Transverse colon (tissue), 4 donors: ENCODE data around the gene HIC2. TPM values are rescaled to one million over a fixed set of nuclear protein-coding genes. Genes with fewer than 3 reads are reported as not detected.
"Not testable (repeated sequence)": the region's sequence is repeated elsewhere in the genome, so short reads cannot be mapped to it uniquely, and the experiment has no call there.

ENCODE experiments used
- DNase-seq: peaks from one replicate; pipeline ENCODE4 v3.0.0-alpha.2; 2019
- H3K27ac ChIP-seq, 4 donors: fragments of 200-600 bp; sonication (generic); 2 replicates each; pipeline ENCODE4 v1.5.1; 2016 to 2018; ENCODE audit warnings: inconsistent platforms in 4 of 4
- H3K27me3 ChIP-seq: fragments of 200-600 bp; sonication (generic); 2 replicates; pipeline ENCODE4 v1.5.1; 2017; ENCODE audit warnings: inconsistent platforms
- H3K36me3 ChIP-seq, 4 donors: fragments of 200-600 bp; sonication (generic); 2 replicates each; pipeline ENCODE4 v1.5.1; 2017 to 2019; ENCODE audit warnings: inconsistent platforms in 4 of 4
- H3K4me1 ChIP-seq, 4 donors: fragments of 200-600 bp; sonication (generic); 2 replicates each; pipeline ENCODE4 v1.5.1; 2017 to 2020; ENCODE audit warnings: inconsistent platforms in 4 of 4
- H3K4me3 ChIP-seq, 4 donors: fragments of 200-600 bp; sonication (generic); 1 replicate in 1 of 4; 2 replicates in 3 of 4; pipeline versions ENCODE4 v1.5.1 to v1.6.1; 2017 to 2019; ENCODE audit warnings: inconsistent platforms in 4 of 4
- H3K9me3 ChIP-seq, 2 donors: fragments of 200-600 bp; sonication (generic); 2 replicates each; pipeline ENCODE4 v1.5.1; 2017 to 2019; ENCODE audit warnings: inconsistent platforms in 2 of 2
- WGBS, 2 donors: methylation state at CpG; one replicate each; pipeline ENCODE4 v1.1.5; 2018; ENCODE audit warnings: low coverage in 1 of 2; 5-methylcytosine and 5-hydroxymethylcytosine counted together
- in situ Hi-C, 4 donors: fragments of 200-750 bp; cut with MboI; loops; one replicate each; pipeline versions ENCODE4 v1.15.0 to v1.15.1; 2017; ENCODE audit warnings: low sequenced_read_pairs in 3 of 4, low pct_ligation_motif_present in 1 of 4, low pct_unique_long_range_greater_than_20kb in 1 of 4
- intact Hi-C: fragments of 100-400 bp; cut with DNase I; formaldehyde crosslinking; loops from one replicate; pipeline ENCODE4 v1.15.1; 2023; ENCODE audit warnings: low total_unique reads
- total RNA-seq, 4 donors: library from RNA; depleted of rRNA; stranded (reverse); fragments of >200 nt; gene quantifications; one replicate each; pipeline ENCODE4 v1.1.0, GENCODE V29; 2016

The HIC2 gene
- total RNA-seq, 4 donors from 2014 or later = 7.2 to 71.4 (median 9.2) TPM

DNA sequence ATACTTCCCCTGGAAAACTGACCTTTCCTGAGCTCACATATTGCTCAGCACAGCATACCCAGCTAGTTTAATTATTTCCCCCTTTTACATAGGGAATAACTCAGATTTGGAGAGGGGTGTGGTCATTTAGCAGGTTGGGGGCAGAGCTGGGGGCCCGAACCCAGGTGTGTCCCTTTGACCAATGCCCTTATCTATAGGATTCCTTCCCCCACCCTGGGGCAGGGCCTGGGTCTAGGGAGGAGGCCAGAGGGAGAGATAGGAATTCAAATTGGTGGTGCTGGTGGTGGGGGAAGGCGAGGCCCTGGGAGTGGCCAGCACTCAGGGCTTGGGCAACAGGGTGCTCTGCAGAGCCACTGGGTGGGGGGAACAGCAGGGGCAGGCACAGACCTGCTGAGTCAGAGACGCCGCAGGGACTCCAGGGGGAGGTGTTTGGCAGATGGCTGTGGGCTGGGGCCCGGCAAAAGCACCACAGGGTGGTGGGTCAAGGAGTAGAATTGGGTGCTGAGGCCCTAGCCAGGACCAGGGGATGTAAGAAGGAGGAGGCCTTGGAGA lies 14.3 kb upstream of the HIC2 start:
- H3K36me3 ChIP-seq, DNase-seq, H3K4me1 ChIP-seq, H3K27me3 ChIP-seq, intact Hi-C loops, in situ Hi-C loops, H3K27ac ChIP-seq, H3K9me3 ChIP-seq, H3K4me3 ChIP-seq: not testable (repeated sequence)
- WGBS, 2 donors = no CpG with 5 or more reads among the region's 5 CpGs

DNA sequence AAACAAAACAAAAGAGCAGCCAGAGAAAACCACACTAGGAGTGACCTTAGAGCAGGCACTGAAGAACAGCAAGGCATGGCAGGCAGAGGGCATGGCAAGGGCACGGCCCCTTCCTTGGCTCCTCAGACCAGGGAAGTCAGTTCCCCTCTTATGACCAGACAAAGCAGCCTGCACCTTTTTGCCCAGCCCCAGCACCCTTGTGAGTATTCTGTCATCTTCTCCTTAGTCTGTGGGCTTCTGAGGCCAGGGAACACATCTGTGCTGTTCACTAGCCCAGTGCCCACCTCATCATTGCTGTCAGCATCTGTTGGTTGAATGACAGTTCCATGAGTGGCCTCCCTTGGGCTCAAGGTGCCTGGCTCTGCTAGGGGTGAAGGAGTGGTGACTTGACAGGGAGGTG lies 10.0 kb upstream of the HIC2 start:
- H3K27ac ChIP-seq, H3K4me1 ChIP-seq, H3K4me3 ChIP-seq, DNase-seq, in situ Hi-C loops, intact Hi-C loops, H3K36me3 ChIP-seq, H3K9me3 ChIP-seq, H3K27me3 ChIP-seq: not testable (repeated sequence)
- WGBS, 2 donors = 100% methylated on average over 1 of the region's 1 CpG; no CpG with 5 or more reads in 1 of the 2 donors

DNA sequence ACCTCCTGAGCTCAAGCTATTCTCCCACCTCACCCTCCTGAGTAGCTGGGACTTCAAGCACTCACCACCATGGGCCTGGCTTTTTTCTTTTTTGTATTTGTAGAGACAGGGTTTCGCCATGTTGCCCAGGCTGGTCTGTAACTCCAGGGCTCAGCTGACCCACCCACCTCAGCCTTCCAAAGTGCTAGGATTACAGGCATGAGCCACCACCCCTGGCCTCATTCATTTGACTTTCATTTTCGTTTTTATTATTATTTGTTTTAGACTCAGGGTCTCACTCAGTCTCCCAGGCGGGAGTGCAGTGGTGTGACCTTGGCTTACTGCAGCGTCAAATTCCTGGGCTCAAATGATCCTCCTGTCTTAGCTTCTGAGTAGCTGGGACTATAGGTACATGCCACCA lies 9.4 kb upstream of the HIC2 start:
- intact Hi-C loops = not testable (repeated sequence)
- no CpG with 5 or more reads among the region's 4 CpGs for WGBS, 2 donors

DNA sequence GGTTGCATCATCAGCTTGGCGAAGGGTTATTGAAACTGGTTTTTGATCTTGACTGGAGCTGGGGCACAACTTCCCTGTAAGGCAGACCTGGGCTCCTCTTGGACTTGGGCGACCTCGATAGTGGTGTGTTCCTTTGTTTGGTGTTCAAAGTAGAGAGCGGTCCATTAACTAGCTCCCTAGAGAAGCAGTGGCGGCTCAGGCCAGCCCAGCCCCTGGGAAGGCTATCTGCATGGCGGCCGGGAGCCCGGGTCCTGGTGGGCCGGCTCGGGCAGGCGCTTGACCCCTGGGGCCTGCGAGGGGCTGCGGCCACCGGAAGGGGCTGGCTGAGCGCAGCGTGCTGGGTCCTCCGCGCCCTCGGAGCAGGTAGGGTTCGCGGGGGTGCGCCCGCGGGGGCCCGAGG lies 796 bp upstream of the HIC2 start:
- H3K4me3 ChIP-seq, H3K27ac ChIP-seq, in situ Hi-C loops, H3K36me3 ChIP-seq, H3K4me1 ChIP-seq, H3K9me3 ChIP-seq, intact Hi-C loops, H3K27me3 ChIP-seq, DNase-seq: not testable (repeated sequence)
- WGBS, 2 donors = 63% methylated on average over 7 of the region's 25 CpGs; no CpG with 5 or more reads in 1 of the 2 donors

More for the DNA sequence above, 9.4 kb upstream of the HIC2 start:
- H3K4me1 ChIP-seq, in situ Hi-C loops, H3K27me3 ChIP-seq, H3K27ac ChIP-seq, H3K4me3 ChIP-seq, DNase-seq, H3K9me3 ChIP-seq, H3K36me3 ChIP-seq: not testable (repeated sequence)

DNA sequence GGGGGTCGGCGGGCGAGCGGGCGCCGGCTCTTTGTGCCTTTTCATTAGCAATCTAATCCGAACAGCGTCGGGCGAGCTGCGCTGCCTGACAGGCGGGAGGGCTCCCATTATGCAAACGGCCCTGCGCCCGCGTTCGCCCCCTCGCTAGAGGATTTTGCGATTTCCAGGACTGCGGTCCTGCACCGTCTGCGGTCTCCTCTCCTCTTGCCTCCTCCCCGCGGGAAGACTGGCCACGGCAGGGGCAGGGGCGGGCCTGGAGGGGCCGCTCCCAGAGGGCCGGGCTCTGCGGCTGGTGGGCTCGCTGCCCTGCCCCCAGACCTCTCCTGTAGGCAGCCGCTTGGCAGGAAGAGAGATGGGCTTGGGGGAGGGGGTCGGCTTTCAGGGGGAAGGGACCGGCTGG lies 682 bp downstream of the HIC2 start:
- in situ Hi-C loops = not testable (repeated sequence)
- no CpG with 5 or more reads among the region's 33 CpGs for WGBS, 2 donors
- peak overlapping the region in 3 of 4 donors; percentile 40 to 58 (median 42) for H3K4me3 ChIP-seq

DNA sequence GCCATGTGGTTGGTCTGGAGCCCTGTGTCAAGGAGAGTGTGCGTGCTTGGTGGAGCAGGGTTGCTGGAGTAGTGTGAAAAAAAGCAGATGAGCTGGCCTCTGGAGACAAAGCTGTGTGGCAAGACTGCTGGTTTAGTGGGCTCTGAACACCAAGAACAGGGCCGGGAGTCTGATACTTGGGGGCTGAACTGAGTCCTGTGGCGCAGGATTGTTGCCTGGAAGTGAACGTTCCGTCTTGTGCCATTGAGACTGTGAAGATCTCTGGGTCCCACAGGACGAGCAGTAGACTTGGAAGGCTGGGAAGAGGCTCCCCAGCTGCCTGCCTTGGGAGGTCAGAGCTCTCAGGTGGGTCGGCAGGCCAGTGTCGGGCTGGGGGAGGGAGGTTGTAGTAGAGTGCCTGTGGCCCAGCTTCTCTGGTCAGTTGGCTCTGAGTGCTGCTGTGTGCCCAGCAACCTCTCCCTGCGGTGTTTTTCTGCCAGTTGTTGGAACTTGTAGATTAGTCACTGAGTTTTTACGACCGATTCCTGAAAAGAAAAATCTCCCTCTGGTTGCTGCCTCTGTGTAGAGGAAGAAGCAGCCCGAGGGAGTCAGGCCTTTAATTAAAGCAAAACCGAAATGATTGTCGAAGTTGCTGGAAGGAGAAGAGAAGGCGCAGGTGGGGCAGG lies 1.9 kb downstream of the HIC2 start:
- intact Hi-C loops, H3K36me3 ChIP-seq, H3K4me3 ChIP-seq, in situ Hi-C loops, DNase-seq, H3K9me3 ChIP-seq, H3K4me1 ChIP-seq, H3K27me3 ChIP-seq: not testable (repeated sequence)
- H3K27ac ChIP-seq = peak overlapping the region in 2 of 4 donors; percentile 67 to 76
- WGBS, 2 donors = 67% methylated on average over 3 to 5 of the region's 15 CpGs

More for the DNA sequence above, 682 bp downstream of the HIC2 start:
- H3K27me3 ChIP-seq, H3K36me3 ChIP-seq, intact Hi-C loops, H3K9me3 ChIP-seq, DNase-seq, H3K4me1 ChIP-seq: not testable (repeated sequence)
- peak overlapping the region; percentile 66 to 80 (median 68) for H3K27ac ChIP-seq

DNA sequence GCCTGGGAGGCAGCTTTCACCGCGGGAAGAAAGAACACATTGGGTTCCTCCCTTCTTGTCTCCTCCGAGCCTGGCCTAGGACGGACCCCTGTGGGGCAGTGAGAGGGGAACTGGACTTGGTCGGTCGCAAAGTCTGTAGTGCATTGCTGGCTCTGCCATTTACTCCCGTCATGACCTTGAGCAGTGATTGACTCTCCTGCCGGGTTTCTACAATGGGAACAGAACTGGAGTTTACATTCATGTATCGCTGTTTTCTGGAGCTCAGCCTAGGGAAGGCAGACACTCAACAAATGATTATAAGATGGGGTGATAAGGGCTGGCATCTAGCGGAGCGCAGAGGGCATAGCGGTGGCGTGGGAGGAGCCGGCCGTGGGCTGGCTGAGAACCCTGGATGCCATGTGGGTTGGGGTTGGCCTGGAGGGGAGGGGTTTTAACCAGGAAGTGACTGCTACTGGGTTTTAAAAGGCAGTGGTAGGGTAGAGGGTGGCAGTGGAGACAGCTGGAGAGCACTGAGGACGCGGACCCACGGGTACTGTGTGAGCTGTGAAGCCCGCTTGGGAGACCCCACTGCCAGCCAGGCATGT lies 3.1 kb downstream of the HIC2 start:
- in situ Hi-C loops, H3K36me3 ChIP-seq, DNase-seq, H3K27me3 ChIP-seq, H3K4me3 ChIP-seq, H3K9me3 ChIP-seq, intact Hi-C loops, H3K4me1 ChIP-seq: not testable (repeated sequence)
- H3K27ac ChIP-seq = peak overlapping the region in 2 of 4 donors; percentile 39 to 67
- 20% methylated on average over 2 of the region's 19 CpGs; no CpG with 5 or more reads in 1 of the 2 donors for WGBS, 2 donors

DNA sequence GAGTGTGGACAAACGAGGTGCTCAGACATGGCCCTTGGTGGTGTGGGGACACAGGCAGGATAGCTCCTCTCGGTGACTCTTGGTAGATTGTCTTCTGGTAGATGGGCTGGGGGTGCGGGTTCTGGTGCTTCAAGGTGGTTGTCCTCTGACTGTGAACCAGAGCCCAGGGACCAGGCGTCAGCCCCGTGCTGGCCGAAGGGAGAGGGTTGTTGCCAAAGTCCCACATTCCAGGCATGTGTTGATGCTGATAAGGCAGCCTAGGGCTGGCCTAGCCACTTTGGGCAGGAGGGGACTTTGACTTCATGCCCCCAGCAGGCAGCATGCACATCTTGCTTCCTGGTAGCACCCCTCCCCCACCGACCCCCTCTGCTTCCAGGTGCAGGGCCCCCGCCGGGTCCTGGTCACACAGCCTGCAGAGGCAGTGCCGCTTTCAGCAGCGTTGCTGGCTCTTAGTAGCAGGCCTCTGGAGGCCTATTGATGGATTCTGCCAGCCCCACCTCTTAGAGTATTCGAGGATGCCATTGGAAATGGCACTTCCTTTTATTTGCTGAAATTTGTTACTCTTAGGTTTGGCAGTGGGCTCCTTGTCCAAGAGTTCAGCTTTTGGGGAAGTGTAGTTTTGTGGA lies 7.0 kb downstream of the HIC2 start:
- H3K4me3 ChIP-seq, in situ Hi-C loops, H3K36me3 ChIP-seq, H3K27ac ChIP-seq, intact Hi-C loops, H3K27me3 ChIP-seq, H3K9me3 ChIP-seq, DNase-seq, H3K4me1 ChIP-seq: not testable (repeated sequence)
- WGBS, 2 donors = no CpG with 5 or more reads among the region's 12 CpGs

DNA sequence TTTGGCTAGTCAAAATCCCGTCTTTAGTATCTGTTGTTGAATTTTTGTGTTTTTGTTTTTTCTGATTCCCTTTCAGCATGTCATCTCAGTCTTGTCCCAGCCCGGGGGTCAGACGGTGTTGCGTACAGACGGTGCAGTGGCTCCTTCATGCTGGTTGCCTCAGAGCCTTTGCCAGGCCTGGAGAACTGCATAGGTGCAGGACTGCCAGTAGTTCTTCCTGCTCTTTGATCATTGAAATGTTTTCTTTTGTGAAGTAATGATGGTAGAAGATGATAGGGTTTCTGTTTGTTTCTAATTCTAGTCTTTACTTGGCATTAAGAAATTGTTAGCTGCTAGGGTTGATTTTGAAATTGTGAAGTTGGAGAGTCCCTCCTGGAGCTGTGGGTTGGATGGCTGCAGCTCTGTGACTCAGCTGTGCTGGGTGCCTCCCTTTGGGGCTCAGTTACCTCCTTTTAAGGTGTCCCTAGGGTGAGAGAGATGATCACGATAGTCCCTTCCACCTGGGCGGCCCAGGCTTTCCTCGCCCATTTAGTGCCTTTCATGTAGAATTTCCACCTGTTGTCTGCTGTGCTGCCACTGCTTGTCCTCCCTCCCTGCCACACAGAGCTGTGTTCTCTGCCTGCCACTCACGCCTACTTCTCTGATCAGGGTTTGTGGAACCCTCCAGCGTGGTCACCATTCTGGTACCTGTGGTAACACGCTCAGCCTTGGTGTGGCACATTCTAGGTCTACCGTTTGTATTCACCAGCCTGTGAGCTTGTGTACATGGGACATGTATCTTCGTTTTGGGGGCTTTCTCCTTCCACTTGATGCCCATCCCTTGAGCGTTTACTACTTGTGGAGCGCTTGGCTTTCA lies 17.4 kb downstream of the HIC2 start:
- DNase-seq, in situ Hi-C loops, H3K4me3 ChIP-seq, H3K27me3 ChIP-seq, H3K4me1 ChIP-seq, H3K9me3 ChIP-seq, H3K36me3 ChIP-seq, H3K27ac ChIP-seq, intact Hi-C loops: not testable (repeated sequence)
- WGBS, 2 donors = no CpG with 5 or more reads among the region's 15 CpGs
